SK-N-SH (cell line): ENCODE measurements around the gene MAMDC4. TPM values are rescaled to one million over a fixed set of nuclear protein-coding genes. Genes with fewer than 3 reads are reported as not detected.
A peak's percentile ranks its signal among the peaks of the same experiment; 100 is the strongest.
"Not testable (repeated sequence)": the region's sequence is repeated elsewhere in the genome, so short reads cannot be mapped to it uniquely, and the experiment has no call there.

Experiments used
- CTCF ChIA-PET: fragments of 300-600, 350-600 bp; formaldehyde crosslinking; extraction: SDS; loops from one replicate; lab custom pipeline; 2021; lab: Yijun Ruan, JAX
- POLR2A ChIA-PET: fragments of 350-600 bp; sonication (Branson Sonifier 250); formaldehyde crosslinking; extraction: SDS; loops from one replicate; lab custom pipeline; 2020; ENCODE audit warnings: antibody characterized with exemption, inconsistent platforms; lab: Yijun Ruan, JAX
- DNase-seq: peaks from one replicate; pipeline ENCODE4 v3.0.0; 2012
- H2AFZ ChIP-seq: fragments of 200-600 bp; sonication (generic); 2 replicates; pipeline ENCODE4 v1.8.1; 2016; ENCODE audit warnings: antibody characterized with exemption, mild to moderate bottlenecking, low read depth
- H3F3A ChIP-seq: fragments of 200-600 bp; sonication (generic); replicated peaks from 2 replicates; pipeline ENCODE3; 2016; ENCODE audit warnings: antibody characterized with exemption, mild to moderate bottlenecking; ENCODE audit not compliant: insufficient read depth
- H3K27ac ChIP-seq, 2 experiments: fragments of 200-500 bp in 1 of 2; fragments of 200-600 bp in 1 of 2; sonication (Bioruptor generic) in 1 of 2; sonication (generic), shearing (Covaris generic) in 1 of 2; 2 replicates each; pipeline versions ENCODE4 v1.5.1 to v1.6.1; 2014 to 2016; ENCODE audit warnings: low read depth in 2 of 2, inconsistent platforms in 1 of 2, low read length in 1 of 2, mild to moderate bottlenecking in 1 of 2, mixed read lengths in 1 of 2
- H3K27me3 ChIP-seq: fragments of 200-600 bp; sonication (generic), shearing (Covaris generic); 2 replicates; pipeline ENCODE4 v1.6.1; 2016; ENCODE audit warnings: mixed run types; ENCODE audit not compliant: insufficient read depth
- H3K36me3 ChIP-seq, 2 experiments: fragments of 200-500 bp in 1 of 2; fragments of 200-600 bp in 1 of 2; sonication (Bioruptor generic) in 1 of 2; sonication (generic) in 1 of 2; replicated peaks in 1 of 2; 2 replicates each; pipeline versions ENCODE3 to v1.5.1; 2014 to 2016; ENCODE audit warnings: low read length in 1 of 2, mild to moderate bottlenecking in 1 of 2; ENCODE audit not compliant: insufficient read depth in 2 of 2, control insufficient read depth in 1 of 2
- H3K4me1 ChIP-seq, 2 experiments: fragments of 200-500 bp in 1 of 2; fragments of 200-600 bp in 1 of 2; sonication (Bioruptor generic) in 1 of 2; sonication (generic), shearing (Covaris generic) in 1 of 2; 2 replicates each; pipeline versions ENCODE4 v1.5.1 to v1.6.1; 2014 to 2016; ENCODE audit warnings: low read depth in 1 of 2, low read length in 1 of 2, mixed run types in 1 of 2; ENCODE audit not compliant: insufficient read depth in 2 of 2, control insufficient read depth in 1 of 2
- H3K4me2 ChIP-seq: fragments of 200-600 bp; sonication (generic), shearing (Covaris generic); 2 replicates; pipeline ENCODE4 v1.6.1; 2017; ENCODE audit warnings: mixed run types
- H3K4me3 ChIP-seq, 2 experiments: fragments of 200-500 bp in 1 of 2; fragments of 200-600 bp in 1 of 2; sonication (Bioruptor generic) in 1 of 2; sonication (generic), shearing (Covaris generic) in 1 of 2; 2 replicates each; pipeline versions ENCODE4 v1.5.1 to v1.8.1; 2014 to 2016; ENCODE audit warnings: low read depth in 2 of 2, inconsistent platforms in 1 of 2, low read length in 1 of 2, mild to moderate bottlenecking in 1 of 2, mixed read lengths in 1 of 2, moderate library complexity in 1 of 2
- H3K79me2 ChIP-seq: fragments of 200-600 bp; sonication (generic); 2 replicates; pipeline ENCODE4 v1.8.1; 2017; ENCODE audit warnings: mild to moderate bottlenecking; ENCODE audit not compliant: insufficient read depth
- H3K9ac ChIP-seq: fragments of 200-600 bp; sonication (generic); 2 replicates; pipeline ENCODE4 v1.6.1; 2017; ENCODE audit warnings: mixed run types
- H3K9me2 ChIP-seq: fragments of 200-600 bp; sonication (generic); 2 replicates; pipeline ENCODE4 v1.6.1; 2017; ENCODE audit warnings: mixed run types
- H3K9me3 ChIP-seq: fragments of 200-600 bp; sonication (generic); 2 replicates; pipeline ENCODE4 v1.6.1; 2017; ENCODE audit warnings: mixed run types, mild to moderate bottlenecking, moderate library complexity
- H4K20me1 ChIP-seq: fragments of 200-600 bp; sonication (generic); 2 replicates; pipeline ENCODE4 v1.6.1; 2017; ENCODE audit warnings: mild to moderate bottlenecking, mixed run types; ENCODE audit not compliant: insufficient read depth
- CTCF ChIP-seq: fragments of 200-600 bp; sonication (generic); IDR thresholded peaks from 2 replicates; pipeline ENCODE4 v1.6.1; 2017; ENCODE audit warnings: antibody characterized with exemption, mild to moderate bottlenecking, moderate library complexity
- ELF1 ChIP-seq: IDR thresholded peaks from 2 replicates; pipeline ENCODE4 v1.4.0; 2012
- MAX ChIP-seq: IDR thresholded peaks from 2 replicates; pipeline ENCODE4 v1.4.0; 2012; ENCODE audit warnings: low read depth
- MXI1 ChIP-seq: IDR thresholded peaks from 2 replicates; pipeline ENCODE4 v1.6.1; 2012; ENCODE audit warnings: mild to moderate bottlenecking, low read depth, low read length, improper control_type of control experiment
- PBX3 ChIP-seq: IDR thresholded peaks from 2 replicates; pipeline ENCODE4; 2012
- POLR2AphosphoS5 ChIP-seq: IDR thresholded peaks from 2 replicates; pipeline ENCODE4 v1.6.1; 2012; ENCODE audit warnings: low read depth, low read length
- RAD21 ChIP-seq: IDR thresholded peaks from 2 replicates; pipeline ENCODE4 v1.6.1; 2012; ENCODE audit warnings: mild to moderate bottlenecking, low read length
- TAF1 ChIP-seq: IDR thresholded peaks from 2 replicates; pipeline ENCODE4 v1.6.1; 2012; ENCODE audit warnings: low read depth, mild to moderate bottlenecking, low read length, moderate library complexity, borderline replicate concordance
- WGBS: methylation state at CpG from one replicate; pipeline ENCODE4 v1.1.6; 2017; ENCODE audit warnings: low lambda C conversion rate; 5-methylcytosine and 5-hydroxymethylcytosine counted together
- polyA plus RNA-seq, 3 experiments: library from polyadenylated mRNA; depleted of rRNA; stranded (reverse); fragments of >200 nt; gene quantifications; 2 replicates each; pipeline ENCODE4 v1.2.3, GENCODE V29; 2012

MAMDC4 gene
- polyA plus RNA-seq, 1 of the 3 experiments (the other 2 are of a cell fraction), result 4.2 TPM

GRCh38 chr9:136842380-136842948, 9.7 kb upstream of the MAMDC4 start, which contains the start of gene AJM1:
TSS of gene AJM1 (plus strand) at chr9:136842478. CDS start at chr9:136844415, 1,937 bp downstream.
- H3K36me3 ChIP-seq, result peaks cover 0 to 15% of the 10 kb centered on the region in 2 experiments
- POLR2A ChIA-PET, result interaction anchor here (1.4 to 2.1 kb wide), 3 partner anchors 14 to 36 kb away, joined by 4 to 10 read pairs (median 4); partner anchors contain the start of gene RABL6
- H3K27me3 ChIP-seq, H3K9me3 ChIP-seq, H2AFZ ChIP-seq, H3K9me2 ChIP-seq, H3K79me2 ChIP-seq: not testable (repeated sequence)
- peak within 1 kb of the TSS; percentile 97 for H3K4me2 ChIP-seq
- CTCF ChIA-PET, result interaction anchor here (0.6 to 4.7 kb wide), 37 partner anchors 11 to 389 kb away, joined by 3 to 36 read pairs (median 4); partner anchors contain the start of genes CCDC183, LCN8, MAN1B1 and RABL6
- H4K20me1 ChIP-seq, result peaks cover 10% of the 10 kb centered on the region; the same call in 1 of the 2 replicates
- peaks cover 19% of the 10 kb centered on the region for H3F3A ChIP-seq
- peaks cover 24 to 29% of the 10 kb centered on the region in 2 experiments; a peak in 2 of 4 replicates for H3K4me1 ChIP-seq
- H3K9ac ChIP-seq, result peak within 1 kb of the TSS; percentile 52; the same call in 1 of the 2 replicates
- peak; percentile 92 for DNase-seq
- peak within 1 kb of the TSS; percentile 66 to 85 for H3K4me3 ChIP-seq
- TF ChIP-seq MXI1, result 0 out of 2 replicates have a peak, but pooled peaks have one; percentile 34
- peak; percentile 18; the same call in 1 of the 2 replicates for TF ChIP-seq PBX3
- peak; percentile 43 for TF ChIP-seq RAD21
- peak; percentile 41; the same call in 1 of the 2 replicates for TF ChIP-seq ELF1
- 0 out of 2 replicates have a peak, but pooled peaks have one; percentile 8 for TF ChIP-seq TAF1
- TF ChIP-seq MAX, result peak; percentile 80
- peak; percentile 68 for TF ChIP-seq POLR2AphosphoS5
- TF ChIP-seq CTCF, result peak; percentile 79
- peak within 1 kb of the TSS; percentile 22 to 78; a peak in 2 of 4 replicates for H3K27ac ChIP-seq
- no CpG with 5 or more reads among the region's 27 CpGs for WGBS

GRCh38 chr9:136843159-136843800, 8.9 kb upstream of the MAMDC4 start:
- Histone ChIP-seq H3K4me1 (peaks cover 24 to 29% of the 10 kb centered on the region in 2 experiments; a peak in 2 of 4 replicates), H3K27ac (peak overlapping the region in 1 of 2 experiments; percentile 39; a peak in 1 of 4 replicates), H3F3A (peaks cover 19% of the 10 kb centered on the region), H3K36me3 (peaks cover 0 to 15% of the 10 kb centered on the region in 2 experiments), H3K4me3 (peak overlapping the region; percentile 16 to 66; a peak in 3 of 4 replicates), H4K20me1 (peaks cover 10% of the 10 kb centered on the region; the same call in 1 of the 2 replicates), H3K4me2 (peak overlapping the region; percentile 78), H3K9ac (0 out of 2 replicates have a peak overlapping the region, but pooled peaks have one; percentile 21)
- ChIA-PET POLR2A (interaction anchor here (1.5 kb wide), 1 partner anchor 15 kb away, joined by 4 read pairs; no protein-coding TSS in a partner anchor), CTCF (interaction anchor here (0.7 to 4.7 kb wide), 32 partner anchors 11 to 390 kb away, joined by 3 to 36 read pairs (median 4); partner anchors contain the start of genes LCN8, MAN1B1, RABL6 and TMEM141)
- H2AFZ ChIP-seq, H3K27me3 ChIP-seq, H3K9me3 ChIP-seq, DNase-seq, H3K9me2 ChIP-seq, H3K79me2 ChIP-seq: not testable (repeated sequence)
- 62% methylated on average over 11 of the region's 21 CpGs for WGBS
